Thyroid gland (tissue), 4 donors: ENCODE results near the gene SEMA3C. TPM values are rescaled to one million over a fixed set of nuclear protein-coding genes. Genes with fewer than 3 reads are reported as not detected.

Experiments used
- DNase-seq, 2 donors: peaks; one replicate each; pipeline ENCODE4 v3.0.0-alpha.2; 2019
- H3K27ac ChIP-seq, 3 donors: fragments of 200-600 bp; sonication (generic); 1 replicate in 2 of 3; 2 replicates in 1 of 3; pipeline ENCODE4 v1.5.1; 2016 to 2019; ENCODE audit warnings: mild to moderate bottlenecking in 1 of 3, moderate library complexity in 1 of 3
- H3K27me3 ChIP-seq: fragments of 200-600 bp; sonication (generic); one replicate; pipeline ENCODE4 v1.5.1; 2019
- H3K36me3 ChIP-seq, 2 donors: fragments of 200-600 bp; sonication (generic); one replicate each; pipeline ENCODE4 v1.5.1; 2016 to 2019
- H3K4me1 ChIP-seq, 2 donors: fragments of 200-600 bp; sonication (generic); one replicate each; pipeline ENCODE4 v1.5.1; 2017 to 2019
- H3K4me3 ChIP-seq, 3 donors: fragments of 200-600 bp; sonication (generic); replicated peaks in 1 of 3; 1 replicate in 2 of 3; 2 replicates in 1 of 3; pipeline ENCODE4 v1.5.1; 2016; ENCODE audit warnings: mild to moderate bottlenecking in 1 of 3
- H3K9me3 ChIP-seq: fragments of 200-600 bp; sonication (generic); one replicate; pipeline ENCODE4 v1.5.1; 2017
- POLR2A ChIP-seq, 2 donors: fragments of 450-650 bp; IDR thresholded peaks; one replicate each; pipeline ENCODE4 v1.6.1; 2017; ENCODE audit warnings: antibody characterized with exemption in 2 of 2, mild to moderate bottlenecking in 2 of 2, moderate library complexity in 1 of 2
- WGBS, 2 donors: methylation state at CpG; one replicate each; pipeline ENCODE4 v1.1.5; 2017; 5-methylcytosine and 5-hydroxymethylcytosine counted together
- intact Hi-C: fragments of 100-400 bp; cut with DNase I; formaldehyde crosslinking; loops from one replicate; pipeline ENCODE4 v1.15.1; 2023
- total RNA-seq, 4 donors: library from RNA; depleted of rRNA; stranded (reverse); fragments of >200 nt; gene quantifications; one replicate each; pipeline ENCODE4 v1.2.3, GENCODE V29; 2016
- TF ChIP-seq, protein P1 (sequence below), 6 experiments: fragments of 200-600 bp in 3 of 6; fragments of 450-650 bp in 3 of 6; sonication (generic) in 3 of 6; IDR thresholded peaks; one replicate each; pipeline ENCODE4 v1.5.1; 2016 to 2019; ENCODE audit warnings: antibody characterized with exemption in 6 of 6, mild to moderate bottlenecking in 2 of 6, inconsistent platforms in 1 of 6, moderate library complexity in 1 of 6

SEMA3C gene
- total RNA-seq, 4 donors from 2014 or later = 4.0 to 24.0 (median 7.1) TPM

DNA sequence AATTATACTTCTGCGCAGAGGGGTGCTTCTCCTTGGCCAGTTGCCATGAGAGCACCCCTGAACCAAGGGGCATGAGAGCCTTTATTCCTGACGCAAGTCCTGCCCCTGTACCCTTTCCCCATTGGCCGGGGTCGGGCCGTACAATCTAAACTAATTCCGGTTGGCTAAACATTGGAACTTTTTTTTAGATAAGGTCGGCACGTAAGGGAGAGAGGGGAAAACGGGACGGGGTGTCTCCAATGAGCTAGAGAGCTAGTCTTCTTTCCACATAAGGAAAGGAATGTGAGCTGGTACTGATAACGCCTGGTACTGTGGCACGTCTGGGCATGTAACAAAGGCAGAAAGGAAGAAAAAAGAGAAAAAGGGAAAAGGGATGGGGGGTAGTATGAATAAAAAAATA, 183.5 kb downstream of the SEMA3C start:
- 92 to 94% methylated on average over 12 of the region's 12 CpGs for WGBS, 2 donors
- intact Hi-C loops = no loop called here
- H3K27ac ChIP-seq = no peak overlapping the region
- no peaks in the 10 kb centered on the region for H3K36me3 ChIP-seq
- DNase-seq = no peak
- H3K9me3 ChIP-seq = no peaks in the 10 kb centered on the region
- H3K4me1 ChIP-seq = peaks cover 0 to 3% of the 10 kb centered on the region in 2 donors
- H3K4me3 ChIP-seq = no peak overlapping the region
- TF ChIP-seq POLR2A (IDR thresholded peaks at IDR 0.05) = no peak
- no peaks in the 10 kb centered on the region for H3K27me3 ChIP-seq

DNA sequence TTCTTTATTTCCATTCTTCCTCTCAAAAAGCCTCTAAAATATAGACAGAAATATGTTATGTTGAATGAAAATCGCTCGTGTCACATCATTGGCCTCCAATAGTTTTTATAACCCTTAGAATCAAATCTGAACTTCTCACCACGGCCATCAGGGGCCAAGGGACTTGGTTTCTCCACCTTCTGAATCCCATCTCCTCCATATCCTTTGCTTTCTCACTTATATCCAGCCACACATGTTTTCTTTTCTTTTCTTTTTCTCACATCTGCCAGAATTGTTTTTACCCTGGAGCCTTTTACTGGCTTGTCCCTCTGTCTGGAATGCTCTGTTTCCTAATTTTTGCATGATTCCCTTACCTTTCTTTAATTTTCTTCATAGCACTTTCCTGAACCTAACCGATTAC, 184.8 kb downstream of the SEMA3C start:
- intact Hi-C loops = no loop called here
- Histone ChIP-seq H3K27ac (no peak overlapping the region), H3K4me1 (no peaks in the 10 kb centered on the region), H3K9me3 (no peaks in the 10 kb centered on the region), H3K36me3 (no peaks in the 10 kb centered on the region), H3K27me3 (no peaks in the 10 kb centered on the region), H3K4me3 (no peak overlapping the region)
- WGBS, 2 donors = 88 to 92% methylated on average over 4 of the region's 4 CpGs
- no peak for DNase-seq
- no peak for TF ChIP-seq POLR2A (IDR thresholded peaks at IDR 0.05)
- TF ChIP-seq, protein P1, sequence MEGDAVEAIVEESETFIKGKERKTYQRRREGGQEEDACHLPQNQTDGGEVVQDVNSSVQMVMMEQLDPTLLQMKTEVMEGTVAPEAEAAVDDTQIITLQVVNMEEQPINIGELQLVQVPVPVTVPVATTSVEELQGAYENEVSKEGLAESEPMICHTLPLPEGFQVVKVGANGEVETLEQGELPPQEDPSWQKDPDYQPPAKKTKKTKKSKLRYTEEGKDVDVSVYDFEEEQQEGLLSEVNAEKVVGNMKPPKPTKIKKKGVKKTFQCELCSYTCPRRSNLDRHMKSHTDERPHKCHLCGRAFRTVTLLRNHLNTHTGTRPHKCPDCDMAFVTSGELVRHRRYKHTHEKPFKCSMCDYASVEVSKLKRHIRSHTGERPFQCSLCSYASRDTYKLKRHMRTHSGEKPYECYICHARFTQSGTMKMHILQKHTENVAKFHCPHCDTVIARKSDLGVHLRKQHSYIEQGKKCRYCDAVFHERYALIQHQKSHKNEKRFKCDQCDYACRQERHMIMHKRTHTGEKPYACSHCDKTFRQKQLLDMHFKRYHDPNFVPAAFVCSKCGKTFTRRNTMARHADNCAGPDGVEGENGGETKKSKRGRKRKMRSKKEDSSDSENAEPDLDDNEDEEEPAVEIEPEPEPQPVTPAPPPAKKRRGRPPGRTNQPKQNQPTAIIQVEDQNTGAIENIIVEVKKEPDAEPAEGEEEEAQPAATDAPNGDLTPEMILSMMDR (IDR thresholded peaks at IDR 0.05) = no peak

DNA sequence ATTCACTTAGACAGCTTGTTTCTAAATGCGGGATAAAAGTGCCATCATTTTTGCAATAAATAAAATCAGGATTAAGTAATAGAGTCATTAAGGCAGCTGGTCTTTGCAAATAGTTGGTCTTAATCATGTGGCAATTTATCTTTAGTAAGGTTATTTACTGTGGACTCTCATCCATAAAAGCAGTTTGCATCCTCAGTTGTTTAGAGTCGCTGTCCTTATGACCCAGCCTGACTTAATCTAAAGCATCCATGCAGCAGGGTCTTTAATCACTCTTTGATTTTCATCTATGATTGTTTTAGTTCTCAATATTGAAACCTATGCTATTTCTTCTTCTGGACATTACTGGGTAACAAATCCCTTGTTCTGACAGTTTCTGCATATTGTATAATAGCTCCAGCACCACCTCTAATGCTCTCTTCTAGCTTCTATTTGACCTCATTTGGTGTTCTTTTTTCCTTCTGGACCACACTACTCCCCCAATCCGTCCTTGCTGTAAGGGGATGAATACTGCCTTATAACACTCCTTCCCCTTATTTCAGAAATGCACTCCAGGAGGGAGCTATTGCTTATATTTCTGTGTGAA, 185.4 kb downstream of the SEMA3C start:
- H3K27me3 ChIP-seq = no peaks in the 10 kb centered on the region
- no peak overlapping the region for H3K4me3 ChIP-seq
- intact Hi-C loops = no loop called here
- no peaks in the 10 kb centered on the region for H3K9me3 ChIP-seq
- no peak overlapping the region for H3K27ac ChIP-seq
- no peak for TF ChIP-seq POLR2A (IDR thresholded peaks at IDR 0.05)
- TF ChIP-seq, protein P1 (IDR thresholded peaks at IDR 0.05) = no peak
- no peak for DNase-seq
- 56 to 58% methylated on average over 3 of the region's 3 CpGs for WGBS, 2 donors
- no peaks in the 10 kb centered on the region for H3K36me3 ChIP-seq
- no peaks in the 10 kb centered on the region for H3K4me1 ChIP-seq

DNA sequence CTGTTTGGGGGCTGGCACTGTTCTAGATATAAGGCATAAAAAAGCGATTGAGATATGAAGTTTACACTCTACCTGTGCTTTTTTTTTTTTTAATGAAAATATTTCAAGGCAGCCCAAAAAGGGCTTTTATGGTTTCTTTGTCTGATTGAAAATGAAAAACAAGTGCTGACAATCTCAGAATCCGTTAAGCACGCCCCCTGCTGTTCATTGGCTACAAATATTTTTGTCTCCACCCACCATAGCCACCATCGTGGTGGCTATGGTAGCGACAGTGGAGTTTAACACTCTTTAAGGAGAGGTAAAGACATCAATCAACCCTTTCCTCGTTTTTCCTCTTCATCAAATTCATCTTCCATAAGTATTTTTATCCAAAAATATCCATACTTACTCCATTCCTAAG, 186.2 kb downstream of the SEMA3C start:
- no peak for DNase-seq
- Histone ChIP-seq H3K27ac (no peak overlapping the region), H3K4me3 (no peak overlapping the region), H3K36me3 (no peaks in the 10 kb centered on the region), H3K9me3 (no peaks in the 10 kb centered on the region), H3K4me1 (no peaks in the 10 kb centered on the region), H3K27me3 (no peaks in the 10 kb centered on the region)
- no peak for TF ChIP-seq POLR2A (IDR thresholded peaks at IDR 0.05)
- TF ChIP-seq, protein P1 (IDR thresholded peaks at IDR 0.05) = no peak
- intact Hi-C loops = no loop called here
- 61 to 64% methylated on average over 6 of the region's 6 CpGs for WGBS, 2 donors

DNA sequence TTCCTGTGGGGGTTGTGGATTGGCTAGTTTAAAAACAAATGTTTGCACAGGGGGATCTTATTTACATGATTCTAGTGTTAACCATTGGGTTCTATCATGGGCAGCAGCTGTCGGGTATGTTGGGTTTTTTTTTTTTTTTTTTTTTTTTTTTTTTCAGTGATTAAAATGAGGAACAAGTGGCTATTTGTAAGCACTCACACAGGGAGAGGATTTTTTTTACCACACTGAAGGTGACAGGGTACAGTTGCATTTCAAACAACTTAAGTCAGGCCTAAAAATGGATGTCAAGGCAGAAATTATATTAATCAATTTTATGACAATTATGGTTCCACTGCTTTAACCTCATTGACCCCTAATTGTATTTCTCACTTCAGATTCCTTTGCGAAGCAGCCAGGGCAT, 187.6 kb downstream of the SEMA3C start:
- H3K36me3 ChIP-seq = no peaks in the 10 kb centered on the region
- TF ChIP-seq, protein P1 (IDR thresholded peaks at IDR 0.05) = no peak
- no peak for TF ChIP-seq POLR2A (IDR thresholded peaks at IDR 0.05)
- WGBS, 2 donors = 78 to 81% methylated on average over 2 of the region's 2 CpGs
- intact Hi-C loops = no loop called here
- no peak overlapping the region for H3K27ac ChIP-seq
- H3K27me3 ChIP-seq = no peaks in the 10 kb centered on the region
- H3K4me3 ChIP-seq = no peak overlapping the region
- DNase-seq = no peak
- no peaks in the 10 kb centered on the region for H3K4me1 ChIP-seq
- no peaks in the 10 kb centered on the region for H3K9me3 ChIP-seq
